Smooth muscle cell of the brain vasculature (primary cell): ENCODE results near the gene BLID.
A peak's percentile ranks its signal among the peaks of the same experiment; 100 is the strongest.

Source experiments
- DNase-seq: peaks from one replicate; pipeline ENCODE4 v3.0.0-alpha.2; 2012; ENCODE audit warnings: low read depth, low spot score

The BLID gene

GRCh38 chr11:122081073-122081472 lies 34.9 kb downstream of the BLID start:
- no peak for DNase-seq

DNA sequence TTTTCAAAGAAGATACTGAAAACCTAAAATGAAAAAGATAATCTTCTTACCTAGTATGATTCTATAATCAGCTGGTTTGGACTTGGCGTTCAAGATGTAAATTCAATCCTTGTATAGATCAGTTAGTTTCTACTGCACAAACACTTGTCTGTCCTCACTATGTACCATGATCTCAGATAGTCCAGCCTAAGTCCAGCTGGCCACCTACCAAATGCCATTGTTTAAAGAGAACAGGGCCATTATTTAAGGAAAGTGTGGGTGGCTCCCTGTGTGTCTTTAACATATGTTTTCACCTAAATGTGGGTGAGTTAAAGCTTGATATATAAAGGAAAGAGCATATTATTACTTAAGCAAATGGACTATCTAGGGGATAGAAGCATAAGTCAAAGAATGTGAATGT lies 38.6 kb downstream of the BLID start:
- DNase-seq, result no peak

DNA sequence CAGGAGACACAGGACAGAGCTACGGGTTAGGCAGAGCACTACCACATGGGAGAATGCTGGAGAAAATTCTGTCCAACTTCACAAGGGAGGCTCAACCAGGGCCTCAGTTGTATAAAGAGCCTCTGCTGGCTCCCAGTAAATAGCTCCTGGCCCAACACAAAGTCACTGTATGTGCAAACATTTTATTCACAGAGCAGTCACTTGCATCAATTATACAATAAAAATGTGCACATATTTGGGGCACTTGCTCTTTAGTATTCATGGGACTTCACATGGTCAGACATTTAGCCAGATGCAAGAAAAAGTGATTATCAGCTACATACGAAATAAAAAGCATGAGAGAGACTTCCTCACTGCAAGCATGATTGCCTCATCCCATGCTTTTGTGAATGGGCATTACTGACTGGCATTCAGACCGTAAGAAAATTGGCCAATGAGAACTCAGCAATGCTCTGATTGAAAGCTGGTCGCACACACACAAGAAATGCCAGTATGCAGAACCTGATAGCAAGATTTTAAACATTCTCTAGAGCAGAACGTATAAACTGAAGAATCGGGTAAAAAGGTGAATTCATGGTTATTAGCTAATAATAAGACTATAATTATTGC lies 39.4 kb downstream of the BLID start:
- DNase-seq, result no peak

DNA sequence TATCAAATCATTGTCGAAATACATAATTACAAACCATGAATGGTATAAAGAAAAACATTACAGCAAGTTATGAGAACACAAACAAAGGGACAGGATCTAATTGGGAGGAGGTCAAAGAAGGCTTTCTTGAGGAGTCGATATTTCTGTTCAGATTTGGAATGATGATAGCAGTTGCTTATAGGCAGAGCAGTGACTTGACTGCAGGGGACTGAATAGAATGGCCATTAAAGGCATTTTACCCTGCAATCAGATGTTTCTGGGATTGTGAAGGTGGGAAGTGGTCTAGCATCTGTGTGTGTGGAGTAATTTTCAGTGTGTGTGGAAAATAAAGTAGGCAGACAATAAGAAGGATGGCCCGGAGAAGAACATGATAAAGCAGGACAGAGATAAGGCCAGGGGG lies 41.0 kb downstream of the BLID start:
- DNase-seq, result no peak

- DNase-seq, result no peak
Measured at GRCh38 chr11:122074022-122074421, 42.0 kb downstream of the BLID start.

DNA sequence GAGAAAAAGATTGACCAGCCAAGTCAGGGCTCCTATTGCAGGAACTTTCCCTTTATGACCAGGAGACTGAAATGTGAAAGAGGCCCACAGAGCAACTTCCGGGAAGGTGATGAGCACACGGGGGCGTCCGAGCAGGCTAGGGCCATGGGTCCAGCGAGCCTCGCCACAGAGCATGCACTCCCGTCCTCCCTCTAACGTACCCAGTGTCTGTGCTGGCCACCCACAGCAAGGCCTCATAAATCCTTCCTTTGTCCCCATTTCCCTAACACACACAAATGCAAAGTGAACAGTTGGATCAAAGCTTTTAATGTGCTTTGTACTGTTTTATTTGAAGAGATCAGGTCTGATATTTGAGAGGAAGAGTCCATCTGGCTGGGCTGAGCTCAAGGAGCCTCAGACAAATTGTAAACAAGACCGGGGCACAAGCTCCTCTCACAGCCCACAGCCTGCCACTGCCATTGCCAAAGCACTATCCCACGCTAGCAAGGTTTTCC lies 44.3 kb downstream of the BLID start:
- no peak for DNase-seq

DNA sequence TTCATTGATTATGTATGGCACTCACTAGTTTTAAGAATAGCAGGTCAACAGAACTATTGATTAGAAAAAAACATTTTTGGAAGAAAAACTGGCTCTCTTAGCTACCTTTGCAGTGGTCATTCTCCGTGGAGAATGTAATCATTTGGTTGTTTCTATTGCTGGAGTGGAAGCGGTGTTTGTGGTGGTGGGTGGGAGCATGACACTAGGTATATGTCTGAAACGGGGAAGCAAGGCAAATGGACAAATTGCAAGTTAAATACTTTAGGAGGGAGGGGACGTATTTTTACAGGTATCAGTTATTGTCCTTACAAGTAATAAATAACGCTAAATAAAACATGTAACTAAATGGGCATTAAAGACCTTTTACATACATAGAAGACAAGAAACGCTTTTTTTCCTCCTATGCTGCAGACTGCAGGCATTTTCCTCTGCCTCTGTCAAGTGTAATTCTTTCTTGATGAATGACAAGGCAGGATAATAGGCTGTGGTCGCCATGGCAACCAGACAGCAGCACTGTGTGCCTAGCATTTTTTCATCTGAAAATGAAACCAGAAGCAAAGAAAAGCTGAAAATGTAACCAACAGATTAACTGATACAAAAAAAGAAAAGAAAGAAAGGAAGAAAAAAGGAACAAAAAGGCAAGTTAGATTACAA lies 46.2 kb downstream of the BLID start:
- DNase-seq, result peak; percentile 69

GRCh38 chr11:122068837-122069236 lies 47.2 kb downstream of the BLID start:
- no peak for DNase-seq

GRCh38 chr11:122068141-122068540 lies 47.9 kb downstream of the BLID start:
- no peak for DNase-seq
